HG03135 (cell line): Measurements from ENCODE around the gene TDRD12.

Source experiments
- ATAC-seq: cut with Tn5 transposase; IDR thresholded peaks from one replicate; pipeline ENCODE4 v1.9.1; 2021; ENCODE audit warnings: mild to moderate bottlenecking, moderate library complexity; ENCODE audit not compliant: unreplicated experiment

Gene TDRD12

DNA sequence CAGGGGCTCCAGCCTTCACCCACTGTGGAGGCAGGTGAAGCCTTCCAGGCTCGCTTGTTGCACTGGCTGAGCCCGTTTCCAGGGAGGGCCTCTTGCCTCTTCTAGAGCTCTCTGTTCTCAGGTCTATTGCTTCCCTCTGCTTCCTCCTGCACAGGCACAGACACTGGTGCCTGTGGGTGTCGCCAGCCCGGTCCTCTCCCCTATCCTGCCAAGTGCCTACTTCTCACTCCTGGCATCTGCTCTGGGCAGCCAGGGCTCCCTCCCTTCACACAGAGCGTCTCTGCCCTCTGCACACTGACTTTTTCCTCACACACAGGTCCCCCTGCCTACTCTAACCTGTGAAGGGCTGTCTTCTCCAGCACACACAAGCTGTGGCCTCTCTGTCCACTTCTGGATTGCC lies 89.7 kb downstream of the TDRD12 start:
- ATAC-seq: no peak

DNA sequence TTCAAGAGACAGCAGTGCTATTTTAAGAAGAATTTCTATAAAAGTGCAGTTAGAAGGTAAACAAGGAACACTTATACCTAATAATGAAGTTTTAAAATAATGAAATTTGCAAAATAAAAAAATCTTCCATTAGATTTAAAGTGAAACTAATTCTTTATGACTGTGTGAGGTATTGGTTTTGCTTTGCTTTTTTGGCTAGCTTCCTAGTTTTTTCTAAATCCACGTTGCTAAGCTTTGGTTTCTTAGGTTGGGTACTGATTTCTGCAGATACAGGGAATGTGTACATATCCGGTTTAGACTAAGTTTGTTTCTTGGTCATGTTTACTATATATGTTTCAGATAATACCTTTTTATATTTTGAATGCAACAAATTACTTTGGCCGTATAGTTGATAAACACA lies 90.2 kb downstream of the TDRD12 start:
- no peak for ATAC-seq

DNA sequence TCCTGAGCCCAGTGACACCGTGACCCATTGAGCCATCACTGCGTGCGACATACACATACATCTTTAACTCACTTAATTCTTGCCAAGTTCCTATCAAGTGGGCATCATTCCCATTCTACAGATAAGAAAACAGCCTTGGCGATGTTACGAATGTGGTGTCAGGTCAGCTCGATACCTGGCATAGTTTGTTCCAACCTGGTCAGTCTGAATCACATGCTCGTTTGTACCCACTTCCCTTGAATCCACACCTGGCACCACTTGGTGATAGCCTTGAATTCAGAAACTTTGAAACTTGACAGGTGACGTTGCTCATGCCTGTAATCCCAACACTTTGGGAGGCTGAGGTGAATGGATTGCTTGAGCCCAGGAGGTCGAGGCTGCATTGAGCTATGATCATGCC lies 90.9 kb downstream of the TDRD12 start:
- no peak for ATAC-seq

DNA sequence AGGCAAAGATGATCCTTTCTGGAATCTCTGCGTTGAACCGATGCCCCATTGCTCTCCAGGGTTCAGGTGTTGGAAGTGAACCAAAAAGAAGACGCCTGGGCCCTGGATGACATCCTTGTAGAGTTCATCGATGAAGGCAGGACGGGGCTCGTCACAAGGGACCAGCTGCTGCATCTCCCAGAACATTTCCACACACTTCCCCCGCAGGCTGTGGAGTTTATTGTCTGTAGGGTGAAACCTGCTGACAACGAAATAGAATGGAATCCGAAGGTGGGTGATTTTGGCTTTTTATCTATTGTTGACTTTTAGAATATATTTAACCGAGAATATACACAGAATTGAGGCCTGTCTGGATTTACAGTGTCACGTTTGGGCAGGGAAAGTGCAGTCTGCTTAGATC lies 91.6 kb downstream of the TDRD12 start:
- ATAC-seq: no peak

DNA sequence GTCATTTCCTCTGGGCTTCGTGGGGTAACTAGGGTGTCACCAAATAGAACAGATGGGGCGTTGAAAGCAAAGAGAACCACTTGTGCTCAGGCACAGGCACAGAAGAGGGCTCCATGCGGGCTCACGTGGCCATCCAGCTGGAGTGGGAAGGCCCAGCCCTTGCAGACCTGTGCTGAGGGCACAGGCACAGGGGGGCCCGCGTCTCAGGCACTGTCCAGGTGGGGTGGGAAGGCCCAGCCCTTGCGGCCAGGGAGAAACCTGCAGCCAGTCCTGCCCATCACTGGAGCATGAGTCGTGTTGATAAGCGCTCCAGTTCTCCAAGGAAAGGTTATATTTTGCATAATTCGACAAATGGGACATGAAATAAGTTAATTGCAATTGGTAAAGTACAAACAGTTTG lies 92.5 kb downstream of the TDRD12 start:
- no peak for ATAC-seq

DNA sequence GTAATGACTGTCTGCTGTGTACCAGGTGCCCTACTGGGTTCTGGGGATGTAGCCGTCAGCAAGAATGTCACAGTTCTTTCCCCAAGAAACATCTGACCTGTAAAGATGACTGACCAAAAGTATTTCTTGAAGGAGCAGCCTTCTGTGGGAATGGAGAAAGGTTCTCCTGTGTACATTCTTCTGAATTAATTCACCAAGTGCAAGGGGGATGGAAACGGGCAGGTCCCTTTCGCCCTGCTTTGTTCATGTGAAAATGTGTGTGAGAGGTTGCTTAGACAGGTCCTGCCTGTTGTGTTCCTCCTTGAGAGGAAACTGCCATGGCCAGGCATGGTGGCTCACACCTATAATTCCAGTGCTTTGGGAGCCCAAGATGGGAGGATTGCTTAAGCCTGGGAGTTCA lies 93.0 kb downstream of the TDRD12 start:
- ATAC-seq: no peak

DNA sequence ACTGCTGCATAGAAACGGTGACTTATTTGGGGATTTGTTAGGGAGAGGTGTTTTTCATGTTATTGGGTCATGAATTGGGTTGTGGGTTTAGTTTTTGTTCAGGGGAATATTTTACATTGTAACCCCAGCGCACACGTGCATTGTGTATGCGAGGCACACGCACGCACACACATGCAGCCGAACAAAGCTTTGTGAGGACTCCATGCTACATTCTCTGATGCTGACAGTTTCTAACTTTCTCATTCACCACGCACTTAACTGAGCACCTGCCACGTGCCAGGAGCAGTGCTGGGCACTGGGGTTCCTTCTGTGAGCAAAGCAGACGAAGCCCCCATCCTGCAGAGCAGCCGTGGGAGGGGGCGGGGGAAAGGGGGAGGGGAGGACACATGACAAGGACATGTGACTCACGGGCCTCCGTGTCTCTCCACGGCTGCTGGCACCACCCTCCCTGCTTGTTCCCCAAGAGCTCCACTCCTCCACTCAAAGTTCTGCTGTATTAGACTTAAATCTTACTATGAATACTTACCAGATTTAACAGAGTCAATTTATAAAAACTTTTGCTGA lies 94.4 kb downstream of the TDRD12 start:
- ATAC-seq: no peak

DNA sequence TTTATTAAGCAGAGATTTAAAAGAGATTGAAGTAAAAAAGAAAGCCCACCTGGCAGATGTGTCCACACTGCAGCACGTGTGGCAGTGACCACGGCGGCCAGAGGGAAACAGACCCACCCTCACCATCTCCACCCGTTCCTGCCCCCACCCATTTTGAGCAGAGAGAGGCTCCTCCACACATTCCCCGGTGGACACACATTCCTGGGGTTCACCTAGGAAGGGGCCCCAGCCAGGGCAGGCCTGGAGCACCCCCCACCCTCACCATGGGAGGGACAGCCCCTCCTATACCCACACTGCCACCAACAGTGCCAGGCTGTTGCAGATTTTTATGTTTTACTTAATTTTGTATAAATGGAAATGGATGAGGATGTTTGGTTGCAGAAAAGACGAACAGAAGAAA lies 95.1 kb downstream of the TDRD12 start:
- no peak for ATAC-seq

DNA sequence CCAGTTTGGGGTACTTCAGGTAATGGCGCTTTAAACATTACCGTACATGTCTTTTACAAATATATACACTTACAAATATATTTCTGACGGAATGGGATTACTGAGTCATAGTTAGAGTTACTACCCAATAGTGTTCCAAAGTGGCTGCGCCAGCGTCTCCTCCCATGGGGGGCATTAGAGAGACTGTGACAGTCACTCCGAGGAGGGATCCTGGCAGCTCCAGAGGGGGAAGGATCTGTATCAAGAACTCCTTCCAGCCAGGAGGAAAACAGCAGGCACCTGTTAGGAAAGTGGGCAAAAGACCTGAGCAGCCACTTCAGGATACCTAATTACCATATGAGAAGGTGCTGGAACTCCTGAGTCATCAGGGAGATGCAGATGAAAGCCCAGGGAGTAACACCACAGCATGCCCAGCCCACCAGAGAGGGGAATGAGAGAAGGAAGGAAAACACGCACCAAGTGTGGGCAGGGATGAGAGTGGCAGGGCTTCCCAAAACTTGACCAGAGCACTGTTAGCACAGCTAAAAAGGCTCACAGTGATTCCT lies 97.1 kb downstream of the TDRD12 start:
- ATAC-seq: no peak

DNA sequence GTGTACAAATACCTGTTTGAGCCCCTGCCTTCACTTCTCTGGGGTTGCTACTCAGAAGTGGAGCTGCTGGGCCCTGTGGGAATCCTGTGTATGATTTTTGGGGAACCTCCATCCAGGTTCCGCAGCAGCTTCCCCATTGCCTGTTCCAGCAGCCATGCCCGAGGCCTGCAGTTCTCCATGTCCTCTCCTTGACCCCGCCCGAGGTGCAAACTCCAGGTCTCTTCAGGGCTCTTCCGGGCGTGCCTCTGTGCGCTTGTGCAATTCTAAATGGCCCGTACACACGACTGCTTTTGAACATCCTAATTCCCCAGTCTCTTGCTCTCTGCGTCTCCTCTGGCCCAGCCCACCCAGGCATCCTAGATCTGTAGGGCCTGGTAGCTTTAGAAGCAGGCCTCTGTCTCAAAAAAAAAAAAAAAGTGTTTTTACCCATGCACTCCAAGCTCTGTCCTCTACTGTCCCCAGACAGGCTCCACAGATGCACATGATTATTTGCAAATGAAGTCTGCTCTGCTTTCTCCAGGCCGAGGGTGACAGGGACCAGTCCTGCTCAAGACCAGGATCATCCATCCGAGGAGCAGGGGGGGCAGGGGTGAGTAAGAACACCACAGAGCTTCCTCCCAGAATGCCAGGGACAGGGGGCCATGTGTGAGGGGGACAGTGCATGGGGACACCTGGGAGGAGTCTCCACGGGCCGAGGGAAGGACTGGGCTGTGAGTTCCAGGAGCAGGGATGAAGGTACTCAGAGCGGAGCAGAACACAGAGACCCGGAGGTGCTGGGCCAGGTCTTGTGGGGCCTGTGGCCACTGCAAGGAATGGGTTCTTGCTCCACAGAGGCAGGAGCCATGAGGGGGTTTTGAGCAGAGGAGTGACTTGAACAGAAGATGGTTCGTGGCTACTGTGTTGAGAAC lies 98.3 kb downstream of the TDRD12 start:
- no peak for ATAC-seq

DNA sequence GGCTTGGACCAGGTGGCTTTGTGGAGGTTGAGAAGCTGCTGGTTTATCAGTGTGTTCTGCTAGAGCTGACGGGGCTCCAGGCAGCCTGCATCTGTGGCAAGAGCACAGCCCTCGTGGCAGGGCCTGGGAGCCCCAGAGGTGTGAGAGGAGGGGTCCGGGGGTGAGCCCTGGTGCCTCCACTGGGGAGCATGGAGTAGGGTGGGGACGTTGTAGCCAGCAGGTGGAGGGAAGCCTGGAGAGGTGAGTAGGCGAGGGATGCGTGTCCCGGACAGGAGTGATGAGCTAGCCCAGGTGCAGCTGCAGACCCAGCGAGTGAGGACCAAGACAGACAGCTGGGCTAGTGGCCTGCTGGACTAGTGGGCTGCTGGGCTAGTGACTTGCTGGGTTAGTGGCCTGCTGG lies 99.0 kb downstream of the TDRD12 start:
- ATAC-seq: no peak

DNA sequence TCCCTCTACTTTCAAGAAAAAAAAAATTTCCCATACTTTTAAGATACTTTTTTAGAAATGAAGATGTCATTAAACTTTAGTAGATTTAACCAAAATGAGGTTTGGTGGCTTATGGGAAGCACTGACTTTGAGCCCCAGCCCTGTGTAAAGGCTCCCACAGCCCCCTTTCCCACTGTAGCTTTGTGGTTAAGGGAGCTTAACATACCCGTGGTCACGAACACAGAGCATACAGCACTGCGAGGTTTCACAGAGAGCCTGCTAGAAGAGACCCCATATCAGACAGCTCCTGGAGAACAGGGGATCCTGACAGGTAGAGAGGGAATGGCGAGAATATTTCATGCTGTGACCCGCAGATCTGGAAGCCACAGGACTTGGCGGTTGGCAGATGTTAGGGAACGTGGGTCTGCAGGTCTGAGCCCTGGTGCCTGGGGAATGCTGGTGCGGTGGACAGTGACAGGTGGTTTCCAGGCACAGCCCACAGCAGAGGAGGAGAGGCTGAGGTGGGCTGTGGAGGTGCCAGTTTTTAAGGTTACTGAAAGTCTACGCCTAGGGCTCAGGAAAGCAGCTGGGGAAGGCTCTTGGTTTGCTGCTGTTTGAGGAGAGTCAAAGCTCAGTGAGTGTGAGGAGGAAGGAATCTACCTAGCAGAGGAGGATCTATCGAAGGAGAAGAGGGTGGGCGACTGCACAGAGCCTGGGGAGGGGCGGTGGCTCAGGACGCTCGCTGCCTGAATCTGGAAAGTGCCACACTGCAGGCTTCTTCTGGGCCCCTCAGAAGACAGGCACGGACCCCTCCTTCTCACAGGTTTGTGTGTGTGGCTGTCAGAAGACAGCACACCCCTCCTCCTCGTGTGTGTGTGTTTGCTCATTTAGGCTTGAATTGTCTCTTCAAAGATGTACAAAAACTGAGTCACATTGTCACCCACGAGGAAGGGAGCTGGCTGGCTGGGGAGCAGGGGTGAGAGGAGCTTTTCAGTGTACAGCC lies 100.1 kb downstream of the TDRD12 start:
- ATAC-seq: no peak

DNA sequence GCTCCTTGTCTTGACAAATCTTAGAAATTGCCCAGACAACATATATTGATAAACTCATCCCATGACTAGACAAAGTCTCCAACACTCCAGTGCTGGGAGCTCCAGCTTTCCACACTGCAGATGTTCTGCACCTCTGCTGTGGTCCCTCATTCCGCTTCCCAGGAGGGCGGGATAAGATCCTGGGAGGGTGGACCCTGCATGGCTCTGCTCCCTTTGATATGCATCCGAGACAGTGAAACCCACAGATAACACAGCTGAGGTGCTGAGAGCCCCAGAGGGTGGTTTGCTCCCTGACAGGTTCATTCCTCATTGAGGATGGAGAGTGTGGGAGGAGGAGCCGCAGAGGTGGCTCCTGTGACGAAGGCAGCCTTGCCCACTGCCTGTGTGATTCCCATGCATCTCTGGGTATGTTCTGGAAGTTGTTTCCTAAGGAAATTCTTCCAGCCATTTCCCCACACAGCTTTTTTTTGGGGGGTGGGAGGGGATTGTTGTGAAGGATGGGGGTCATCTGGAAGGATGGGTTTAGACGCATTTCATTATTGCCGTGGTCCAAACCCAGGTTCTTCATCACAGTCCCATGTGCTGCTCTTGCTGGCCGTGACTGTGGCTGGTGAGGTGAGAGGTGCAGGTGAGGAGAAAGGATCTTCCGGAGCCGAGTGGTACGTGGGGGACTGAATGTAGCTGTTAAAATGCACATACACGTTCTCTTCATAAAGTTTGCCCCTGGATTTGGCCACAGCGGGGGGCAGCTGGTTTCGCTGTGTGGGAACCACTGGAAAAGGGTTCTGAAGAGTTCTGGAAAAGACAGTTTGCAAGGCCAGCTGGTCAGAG lies 103.6 kb downstream of the TDRD12 start:
- no peak for ATAC-seq

DNA sequence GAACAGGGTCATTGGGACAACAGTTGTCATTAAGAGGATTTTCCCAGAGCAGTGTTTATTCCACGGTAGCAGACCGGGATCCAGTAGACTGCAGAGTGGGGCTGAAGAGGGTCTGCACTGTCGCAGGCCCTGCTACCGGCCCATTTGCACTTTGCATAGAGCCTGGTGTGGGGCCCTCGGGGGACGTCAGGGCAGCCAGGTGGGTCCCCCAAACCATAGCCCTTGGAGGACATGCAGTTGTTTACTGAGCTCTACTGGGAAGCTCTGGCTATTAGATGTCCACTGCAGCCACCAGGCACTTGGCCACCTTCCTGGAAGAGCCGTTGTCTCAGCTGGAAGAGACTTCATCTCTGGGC lies 104.2 kb downstream of the TDRD12 start:
- ATAC-seq: no peak

DNA sequence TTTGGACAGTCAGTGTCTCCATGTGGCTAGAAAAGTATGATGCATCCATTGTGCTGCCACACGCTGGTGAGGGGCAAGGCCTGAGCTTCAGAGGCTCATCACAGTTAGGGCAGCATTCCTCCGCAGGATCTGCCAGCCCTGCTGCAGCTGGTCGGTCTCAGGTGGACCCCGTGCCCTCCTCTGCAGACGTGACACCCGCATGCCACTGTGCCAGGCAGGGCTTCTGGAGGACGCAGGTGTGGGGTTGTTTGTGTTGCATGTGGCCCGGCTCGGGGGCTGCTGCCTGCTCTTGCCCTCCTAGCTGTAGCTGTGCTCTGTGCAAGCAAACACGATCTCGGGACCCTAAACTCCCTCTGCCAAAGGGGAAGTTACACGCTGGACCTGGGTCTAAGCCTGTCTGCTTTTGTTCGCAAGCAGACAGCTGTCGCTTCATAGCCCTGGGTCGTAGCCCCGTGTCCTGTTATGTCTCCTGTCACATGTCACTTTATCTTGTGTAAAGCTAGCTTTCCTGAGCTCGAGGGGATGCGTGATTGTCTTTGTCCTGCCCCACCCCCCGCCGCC lies 104.7 kb downstream of the TDRD12 start:
- ATAC-seq: no peak

DNA sequence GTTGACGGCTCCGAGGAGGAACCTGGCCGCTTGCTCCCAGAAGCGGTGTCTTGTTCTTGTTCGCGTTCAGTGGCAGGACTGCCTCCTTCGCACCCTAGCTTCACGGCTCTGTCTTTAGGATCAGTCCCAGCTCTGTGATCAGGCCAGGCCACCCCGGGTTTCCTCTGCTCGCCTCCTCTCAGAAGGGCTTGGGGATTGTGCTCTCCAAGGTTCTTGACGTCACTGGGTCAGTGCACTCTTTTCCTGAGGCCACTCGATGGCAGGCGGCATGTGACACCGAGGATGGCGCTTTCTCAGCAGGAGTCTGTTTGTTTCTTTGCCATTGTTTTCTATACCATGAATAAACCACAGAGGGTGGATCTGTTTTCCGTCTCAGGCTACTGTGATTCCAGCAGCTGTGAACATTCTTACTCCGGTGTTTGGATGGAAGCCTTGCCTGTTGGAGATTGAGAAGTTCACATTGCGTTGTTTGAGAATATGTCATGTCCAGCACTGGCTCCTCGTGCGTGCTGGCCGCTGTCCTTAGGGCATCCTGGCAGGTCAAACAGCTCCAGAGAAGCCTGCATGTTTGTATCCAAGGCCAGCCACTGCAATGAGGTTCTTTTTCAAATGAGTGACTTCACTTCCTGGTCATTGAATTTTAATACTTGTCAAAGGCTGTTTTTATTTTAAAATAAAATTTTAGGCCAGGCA lies 105.5 kb downstream of the TDRD12 start:
- no peak for ATAC-seq

DNA sequence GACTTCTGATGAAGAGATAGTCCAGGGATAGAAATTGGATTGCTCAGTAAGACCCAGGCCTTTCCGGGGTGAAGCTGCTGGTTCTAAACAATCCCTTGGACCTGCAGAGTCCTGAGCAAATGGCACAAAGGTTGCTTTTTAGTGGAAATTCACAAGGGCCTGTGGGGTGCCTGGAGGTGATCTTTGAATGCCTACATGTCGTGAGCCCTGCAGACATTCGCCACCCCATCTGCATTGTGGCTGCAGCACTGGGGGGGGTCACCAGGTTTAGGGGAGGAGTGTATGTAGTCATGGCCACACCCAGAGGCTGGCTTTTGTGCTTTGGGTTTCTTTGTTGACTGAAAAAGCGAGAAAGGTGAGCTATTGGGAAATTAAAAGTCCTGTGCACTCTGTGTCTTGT lies 108.6 kb downstream of the TDRD12 start:
- ATAC-seq: no peak

DNA sequence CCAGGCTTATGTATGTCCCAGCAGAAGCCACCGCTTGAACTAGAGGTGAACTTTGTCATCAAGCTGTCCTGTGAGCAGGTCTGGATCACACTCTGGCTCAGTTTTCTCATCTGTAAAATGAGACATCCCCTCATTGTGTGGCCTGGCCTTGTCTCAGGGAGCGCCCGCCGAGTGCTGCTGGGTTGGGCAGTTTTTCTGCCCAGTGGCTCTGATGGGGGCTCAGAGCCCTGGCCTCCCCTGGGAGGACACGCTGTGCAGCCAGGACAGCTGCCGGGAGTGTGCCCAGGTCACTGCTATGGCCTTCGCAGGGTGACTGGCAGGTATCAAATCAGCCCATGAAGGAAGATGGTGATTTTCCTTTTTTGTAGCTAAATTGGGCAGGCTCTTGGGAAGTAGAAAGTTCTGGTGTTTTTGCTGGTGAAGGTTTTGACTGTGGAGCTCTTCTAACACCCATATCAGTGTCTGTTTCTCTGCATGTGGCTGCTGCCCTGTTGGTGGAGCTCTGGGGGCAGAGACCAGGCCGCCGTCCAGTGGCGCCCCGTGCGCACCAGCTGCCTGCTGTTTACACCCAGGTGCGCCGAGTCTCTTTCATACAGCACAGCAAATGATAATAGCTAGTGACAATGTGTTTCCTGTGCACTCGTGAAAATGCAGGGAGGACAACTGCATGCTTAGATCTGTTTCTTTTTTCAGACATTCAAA lies 109.2 kb downstream of the TDRD12 start:
- no peak for ATAC-seq

DNA sequence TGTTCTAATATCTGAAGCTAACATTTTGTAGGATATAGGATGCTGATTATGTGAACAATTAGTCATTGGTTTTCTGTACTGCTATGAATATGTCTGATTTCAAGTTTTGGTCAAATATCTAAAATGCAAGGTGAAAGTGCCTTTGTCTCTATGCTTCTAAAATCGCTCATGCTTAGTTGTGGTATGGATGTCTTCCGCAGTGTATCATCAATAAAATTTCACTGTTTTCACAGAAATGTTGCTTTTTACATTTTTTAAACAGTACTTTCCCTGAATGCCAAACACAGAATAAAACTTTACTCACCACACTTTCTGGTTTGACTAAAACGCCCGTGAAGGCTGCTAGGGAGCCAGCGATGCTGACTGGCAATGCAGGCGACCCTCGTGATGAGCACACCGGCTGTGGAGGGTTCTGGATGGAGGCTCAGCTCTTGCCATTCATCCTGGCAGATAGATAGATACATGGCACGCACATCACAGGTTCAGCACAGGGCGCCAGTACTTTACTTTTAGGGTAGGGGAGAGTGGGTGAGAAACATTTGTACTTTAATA lies 109.9 kb downstream of the TDRD12 start:
- ATAC-seq: no peak
